H9 (cell line): ENCODE measurements around the gene ALDH1A2. TPM values are rescaled to one million over a fixed set of nuclear protein-coding genes. Genes with fewer than 3 reads are reported as not detected.

Experiments
- DNase-seq: peaks from one replicate; pipeline ENCODE4 v3.0.0-alpha.2; 2017
- H2AFZ ChIP-seq: one replicate; pipeline ENCODE4 v1.6.1; 2013; ENCODE audit warnings: mild to moderate bottlenecking, low read length, control low read depth, moderate library complexity
- H2AK5ac ChIP-seq: 2 replicates; pipeline ENCODE4 v1.6.1; 2013; ENCODE audit warnings: low read length, control low read depth, mixed read lengths; ENCODE audit not compliant: insufficient read length
- H2BK120ac ChIP-seq: one replicate; pipeline ENCODE4 v1.6.1; 2013; ENCODE audit warnings: low read depth, mild to moderate bottlenecking, low read length, control low read depth, inconsistent platforms; ENCODE audit not compliant: poor library complexity, severe bottlenecking
- H2BK12ac ChIP-seq: 2 replicates; pipeline ENCODE4 v1.6.1; 2013; ENCODE audit warnings: low read length, control low read depth, mixed read lengths, low read depth; ENCODE audit not compliant: insufficient read length
- H2BK15ac ChIP-seq: 2 replicates; pipeline ENCODE4 v1.6.1; 2013; ENCODE audit warnings: low read depth, low read length, control low read depth
- H2BK20ac ChIP-seq: one replicate; pipeline ENCODE4 v1.6.1; 2013; ENCODE audit warnings: low read depth, mild to moderate bottlenecking, low read length, control low read depth, inconsistent platforms; ENCODE audit not compliant: poor library complexity, severe bottlenecking
- H2BK5ac ChIP-seq: 2 replicates; pipeline ENCODE4 v1.6.1; 2013; ENCODE audit warnings: low read length, control low read depth, mixed read lengths; ENCODE audit not compliant: insufficient read length
- H3K14ac ChIP-seq: 2 replicates; pipeline ENCODE4 v1.6.1; 2013; ENCODE audit warnings: low read length, control low read depth; ENCODE audit not compliant: insufficient read depth
- H3K18ac ChIP-seq: 2 replicates; pipeline ENCODE4 v1.6.1; 2013; ENCODE audit warnings: low read depth, mild to moderate bottlenecking, mixed read lengths, low read length, control low read depth; ENCODE audit not compliant: insufficient read length
- H3K23ac ChIP-seq: 2 replicates; pipeline ENCODE4 v1.6.1; 2013; ENCODE audit warnings: low read length, control low read depth, mixed read lengths, low read depth; ENCODE audit not compliant: insufficient read length
- H3K23me2 ChIP-seq: 2 replicates; pipeline ENCODE4 v1.6.1; 2013; ENCODE audit warnings: low read depth, mild to moderate bottlenecking, mixed read lengths, low read length, control low read depth; ENCODE audit not compliant: insufficient read length, poor library complexity, severe bottlenecking
- H3K27ac ChIP-seq: 2 replicates; pipeline ENCODE4 v1.5.1; 2013; ENCODE audit warnings: low read length, control low read depth, mixed read lengths, low read depth; ENCODE audit not compliant: insufficient read length
- H3K27me3 ChIP-seq: 2 replicates; pipeline ENCODE4 v1.6.1; 2013; ENCODE audit warnings: low read length, control low read depth, inconsistent platforms; ENCODE audit not compliant: insufficient read depth
- H3K4ac ChIP-seq: 2 replicates; pipeline ENCODE4 v1.6.1; 2013; ENCODE audit warnings: low read depth, mild to moderate bottlenecking, control low read depth, inconsistent platforms, low read length, moderate library complexity
- H3K4me1 ChIP-seq: 2 replicates; pipeline ENCODE4 v1.6.1; 2013; ENCODE audit warnings: low read length, control low read depth, inconsistent platforms; ENCODE audit not compliant: insufficient read depth
- H3K4me2 ChIP-seq: 2 replicates; pipeline ENCODE4 v1.6.1; 2013; ENCODE audit warnings: low read length, control low read depth, mixed read lengths; ENCODE audit not compliant: insufficient read length, insufficient read depth
- H3K56ac ChIP-seq: 2 replicates; pipeline ENCODE4 v1.6.1; 2013; ENCODE audit warnings: low read depth, mild to moderate bottlenecking, mixed read lengths, low read length, control low read depth; ENCODE audit not compliant: insufficient read length
- H3K79me1 ChIP-seq: 2 replicates; pipeline ENCODE4 v1.6.1; 2013; ENCODE audit warnings: low read depth, mild to moderate bottlenecking, moderate library complexity, low read length, control low read depth, inconsistent platforms; ENCODE audit not compliant: insufficient read depth, poor library complexity, severe bottlenecking
- H3K79me2 ChIP-seq: 2 replicates; pipeline ENCODE4 v1.6.1; 2013; ENCODE audit warnings: low read length, control low read depth, inconsistent platforms; ENCODE audit not compliant: insufficient read depth
- H3K9ac ChIP-seq: 2 replicates; pipeline ENCODE4 v1.6.1; 2013; ENCODE audit warnings: low read length, control low read depth, mixed read lengths; ENCODE audit not compliant: insufficient read length; ENCODE audit errors: extremely low read depth
- H3K9me3 ChIP-seq: one replicate; pipeline ENCODE4 v1.6.1; 2013; ENCODE audit warnings: low read depth, low read length, inconsistent platforms; ENCODE audit not compliant: control insufficient read depth
- H3T11ph ChIP-seq: one replicate; pipeline ENCODE4 v1.6.1; 2013; ENCODE audit warnings: mild to moderate bottlenecking, low read length, control low read depth, inconsistent platforms
- H4K20me1 ChIP-seq: one replicate; pipeline ENCODE4 v1.6.1; 2013; ENCODE audit not compliant: control insufficient read depth, insufficient read length, insufficient read depth
- H4K5ac ChIP-seq: 2 replicates; pipeline ENCODE4 v1.6.1; 2013; ENCODE audit warnings: low read depth, mild to moderate bottlenecking, mixed read lengths, low read length, control low read depth; ENCODE audit not compliant: insufficient read length
- H4K8ac ChIP-seq: replicated peaks from 2 replicates; pipeline ENCODE4 v1.6.1; 2013; ENCODE audit warnings: low read length, control low read depth, mixed read lengths, low read depth; ENCODE audit not compliant: insufficient read length
- H4K91ac ChIP-seq: 2 replicates; pipeline ENCODE4 v1.6.1; 2013; ENCODE audit warnings: low read depth, mild to moderate bottlenecking, moderate library complexity, mixed read lengths, low read length, control low read depth; ENCODE audit not compliant: insufficient read length
- H3K27ac Mint-ChIP-seq, 3 experiments: 2 replicates in 2 of 3; 3 replicates in 1 of 3; pipeline ENCODE4 v1.8.0; 2020 to 2021; ENCODE audit warnings: mixed read lengths in 3 of 3, mild to moderate bottlenecking in 1 of 3, moderate library complexity in 1 of 3
- H3K27me3 Mint-ChIP-seq: 2 replicates; pipeline ENCODE4 v1.8.0; 2021; ENCODE audit warnings: low read depth, mild to moderate bottlenecking, moderate library complexity, mixed read lengths
- H3K36me3 Mint-ChIP-seq, 3 experiments: 2 replicates in 2 of 3; 3 replicates in 1 of 3; pipeline ENCODE4 v1.8.0; 2020 to 2021; ENCODE audit warnings: low read depth in 3 of 3, mixed read lengths in 3 of 3; ENCODE audit not compliant: insufficient read depth in 1 of 3
- H3K4me1 Mint-ChIP-seq, 2 experiments: 2 replicates each; pipeline ENCODE4 v1.8.0; 2020; ENCODE audit warnings: mixed read lengths in 2 of 2
- H3K4me3 Mint-ChIP-seq, 2 experiments: 2 replicates in 1 of 2; 3 replicates in 1 of 2; pipeline ENCODE4 v1.8.0; 2020 to 2021; ENCODE audit warnings: mild to moderate bottlenecking in 2 of 2, mixed read lengths in 2 of 2, moderate library complexity in 1 of 2
- H3K9me3 Mint-ChIP-seq, 2 experiments: 2 replicates in 1 of 2; 3 replicates in 1 of 2; pipeline ENCODE4 v1.8.0; 2020; ENCODE audit warnings: mild to moderate bottlenecking in 2 of 2, mixed read lengths in 2 of 2, moderate library complexity in 1 of 2
- CTCF ChIP-seq: fragments of 200-600 bp; sonication (generic); conservative IDR thresholded peaks from 3 replicates; pipeline ENCODE4 v1.8.0; 2021; ENCODE audit warnings: antibody characterized with exemption, mild to moderate bottlenecking
- WGBS: extraction: QIAGEN DNeasy Blood & Tissue Kit; methylation state at CpG from one replicate; pipeline ENCODE4 v1.1.7; 2013; ENCODE audit warnings: missing lambda C conversion rate, low lambda C conversion rate, mixed read lengths; ENCODE audit not compliant: insufficient read length; ENCODE audit errors: extremely low coverage; 5-methylcytosine and 5-hydroxymethylcytosine counted together
- total RNA-seq: library from RNA; stranded (reverse); gene quantifications from 2 replicates; pipeline ENCODE4 v1.2.1, GENCODE V29; 2021

The ALDH1A2 gene
- total RNA-seq, 1 experiment from 2014 or later, result 0.72 TPM

- Histone ChIP-seq H3K27me3 (no peaks in the 10 kb centered on the region), H2BK120ac (no peak overlapping the region), H2BK5ac (no peak overlapping the region), H3K27ac (no peak overlapping the region), H2AK5ac (no peak overlapping the region), H2AFZ (no peak overlapping the region), H3K9me3 (no peaks in the 10 kb centered on the region), H2BK20ac (no peak overlapping the region), H4K91ac (no peak overlapping the region), H3K23me2 (no peaks in the 10 kb centered on the region), H2BK12ac (no peak overlapping the region), H3T11ph (no peak overlapping the region), H3K9ac (no peak overlapping the region), H3K4me2 (no peak overlapping the region), H4K5ac (no peak overlapping the region), H3K79me2 (no peaks in the 10 kb centered on the region), H3K18ac (no peak overlapping the region), H3K4ac (no peak overlapping the region), H3K23ac (no peak overlapping the region), H3K56ac (no peak overlapping the region), H3K79me1 (no peaks in the 10 kb centered on the region), H4K8ac (no peak overlapping the region), H4K20me1 (no peaks in the 10 kb centered on the region), H2BK15ac (no peak overlapping the region), H3K4me1 (no peaks in the 10 kb centered on the region), H3K14ac (no peak overlapping the region)
- DNase-seq, result no peak
- no peaks in the 10 kb centered on the region for H3K4me1 Mint-ChIP-seq
- no peak overlapping the region for H3K27ac Mint-ChIP-seq
- peaks cover 6% of the 10 kb centered on the region for H3K27me3 Mint-ChIP-seq
- no peak for TF ChIP-seq CTCF
- no peaks in the 10 kb centered on the region for H3K36me3 Mint-ChIP-seq
- no peak overlapping the region for H3K4me3 Mint-ChIP-seq
- no CpG with 5 or more reads among the region's 1 CpG for WGBS
- H3K9me3 Mint-ChIP-seq, result no peaks in the 10 kb centered on the region
These were observed 161.9 kb downstream of the ALDH1A2 start for GRCh38 chr15:57903626-57904025.

Other genes starting within 250 kb of the ALDH1A2 start
- gene AQP9, start 72.7 kb upstream of the ALDH1A2 start, total RNA-seq, result not detected in 2 replicates